ENCODE results near the gene FGFBP3. TPM values are rescaled to one million over a fixed set of nuclear protein-coding genes. Genes with fewer than 3 reads are reported as not detected.

Gene FGFBP3
- polyA plus RNA-seq, 1 of the 3 experiments (the other 2 are of a cell fraction), result 1.3 TPM

- Histone ChIP-seq H3K9me3 (no peaks in the 10 kb centered on the region), H3K4me2 (no peak overlapping the region), H3K79me2 (ENCODE audit: insufficient read depth) (peaks cover 100% of the 10 kb centered on the region), H2AFZ (ENCODE audit: low read depth) (no peak overlapping the region), H3K36me3 (replicated peaks in 1 of 2; ENCODE audit: control insufficient read depth in 1 of 2, insufficient read depth in 2 of 2, low read length in 1 of 2) (peaks cover 27 to 48% of the 10 kb centered on the region in 2 experiments), H3K9me2 (no peaks in the 10 kb centered on the region), H3F3A (replicated peaks; ENCODE audit: insufficient read depth) (peaks cover 9% of the 10 kb centered on the region), H3K9ac (no peak overlapping the region), H3K27ac (ENCODE audit: low read depth in 2 of 2, low read length in 1 of 2) (no peak overlapping the region), H3K4me1 (ENCODE audit: control insufficient read depth in 1 of 2, insufficient read depth in 2 of 2, low read depth in 1 of 2, low read length in 1 of 2) (peaks cover 0 to 7% of the 10 kb centered on the region in 2 experiments; a peak in 2 of 4 replicates), H3K27me3 (ENCODE audit: insufficient read depth) (no peaks in the 10 kb centered on the region), H4K20me1 (ENCODE audit: insufficient read depth) (peaks cover 35% of the 10 kb centered on the region), H3K4me3 (ENCODE audit: low read depth in 2 of 2, low read length in 1 of 2) (no peak overlapping the region)
- 84% methylated on average over 3 of the region's 3 CpGs for WGBS (ENCODE audit: low lambda C conversion rate)
- TF ChIP-seq JUND (IDR thresholded peaks at IDR 0.05) (no peak), YY1 (IDR thresholded peaks at IDR 0.05; ENCODE audit: low read depth) (no peak), NRF1 (IDR thresholded peaks at IDR 0.05; ENCODE audit: low read depth, low read length) (no peak), PBX3 (IDR thresholded peaks at IDR 0.05) (no peak), REST (IDR thresholded peaks at IDR 0.05; ENCODE audit: low read depth, low read length) (no peak), MEF2A (IDR thresholded peaks at IDR 0.05; ENCODE audit: borderline replicate concordance, low read depth) (no peak), USF1 (IDR thresholded peaks at IDR 0.05; ENCODE audit: borderline replicate concordance, low read depth) (no peak), CTCF (IDR thresholded peaks at IDR 0.05) (no peak), CHD2 (IDR thresholded peaks at IDR 0.05; ENCODE audit: low read length, partially characterized antibody) (no peak), FOXM1 (IDR thresholded peaks at IDR 0.05; ENCODE audit: low read depth) (no peak), TCF12 (IDR thresholded peaks at IDR 0.05) (no peak), FOXJ3 (CRISPR knock-in tag; IDR thresholded peaks at IDR 0.05) (no peak), GATA2 (CRISPR knock-in tag; IDR thresholded peaks at IDR 0.05) (no peak), ELF1 (IDR thresholded peaks at IDR 0.05) (no peak), EZH2phosphoT487 (IDR thresholded peaks at IDR 0.05; ENCODE audit: borderline replicate concordance, low read depth) (no peak)
- DNase-seq, result no peak
- POLR2A ChIA-PET, result no interaction called here
- CTCF ChIA-PET, result interaction anchor here (4.1 kb wide), 1 partner anchor 17 kb away, joined by 14 read pairs; no protein-coding TSS in a partner anchor
Measured at GRCh38 chr10:91930939-91931338, 21.7 kb upstream of the FGFBP3 start.

All from SK-N-SH (cell line).